Fibroblast of lung (primary cell): ENCODE data around the gene CMTM7.
"Not testable (repeated sequence)": the region's sequence is repeated elsewhere in the genome, so short reads cannot be mapped to it uniquely, and the experiment has no call there.

ENCODE experiments used
- CTCF ChIP-seq, 2 donors: IDR thresholded peaks in 1 of 2; conservative IDR thresholded peaks in 1 of 2; 1 replicate in 1 of 2; 2 replicates in 1 of 2; pipeline ENCODE4 v1.5.1; 2011 to 2012; ENCODE audit warnings: low read length in 2 of 2, control low read depth in 1 of 2, inconsistent platforms in 1 of 2, low read depth in 1 of 2, mild to moderate bottlenecking in 1 of 2
- EZH2 ChIP-seq: IDR thresholded peaks from 2 replicates; pipeline ENCODE4 v1.5.1; 2012; ENCODE audit warnings: low read length, control low read depth, mild to moderate bottlenecking; ENCODE audit errors: missing control alignments

DNA sequence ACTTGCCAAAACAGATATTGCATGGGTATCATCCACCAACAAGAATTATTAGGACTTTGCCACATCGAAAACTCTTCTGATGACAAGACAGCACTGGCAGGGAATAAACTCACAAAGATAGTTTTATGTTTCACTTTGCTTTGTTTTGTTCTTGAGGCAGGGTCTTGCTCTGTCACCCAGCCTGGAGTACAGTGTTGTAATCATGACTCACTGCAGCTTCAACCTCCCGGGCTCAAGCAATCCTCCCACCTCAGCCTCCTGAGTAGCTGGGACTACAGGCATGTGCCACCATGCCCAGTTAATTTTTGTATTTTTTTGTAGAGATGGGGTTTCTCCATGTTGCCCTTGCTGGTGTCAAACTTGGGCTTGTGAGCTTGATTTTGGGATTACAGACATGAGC lies 2.1 kb upstream of the CMTM7 start:
- not testable (repeated sequence) for TF ChIP-seq CTCF (conservative IDR thresholded peaks at IDR 0.05 in 1 of 2, IDR thresholded peaks at IDR 0.05 in 1 of 2; ENCODE audit: low read depth in 1 of 2, low read length in 2 of 2); EZH2
